ENCODE results near the gene ALG12.

DNA sequence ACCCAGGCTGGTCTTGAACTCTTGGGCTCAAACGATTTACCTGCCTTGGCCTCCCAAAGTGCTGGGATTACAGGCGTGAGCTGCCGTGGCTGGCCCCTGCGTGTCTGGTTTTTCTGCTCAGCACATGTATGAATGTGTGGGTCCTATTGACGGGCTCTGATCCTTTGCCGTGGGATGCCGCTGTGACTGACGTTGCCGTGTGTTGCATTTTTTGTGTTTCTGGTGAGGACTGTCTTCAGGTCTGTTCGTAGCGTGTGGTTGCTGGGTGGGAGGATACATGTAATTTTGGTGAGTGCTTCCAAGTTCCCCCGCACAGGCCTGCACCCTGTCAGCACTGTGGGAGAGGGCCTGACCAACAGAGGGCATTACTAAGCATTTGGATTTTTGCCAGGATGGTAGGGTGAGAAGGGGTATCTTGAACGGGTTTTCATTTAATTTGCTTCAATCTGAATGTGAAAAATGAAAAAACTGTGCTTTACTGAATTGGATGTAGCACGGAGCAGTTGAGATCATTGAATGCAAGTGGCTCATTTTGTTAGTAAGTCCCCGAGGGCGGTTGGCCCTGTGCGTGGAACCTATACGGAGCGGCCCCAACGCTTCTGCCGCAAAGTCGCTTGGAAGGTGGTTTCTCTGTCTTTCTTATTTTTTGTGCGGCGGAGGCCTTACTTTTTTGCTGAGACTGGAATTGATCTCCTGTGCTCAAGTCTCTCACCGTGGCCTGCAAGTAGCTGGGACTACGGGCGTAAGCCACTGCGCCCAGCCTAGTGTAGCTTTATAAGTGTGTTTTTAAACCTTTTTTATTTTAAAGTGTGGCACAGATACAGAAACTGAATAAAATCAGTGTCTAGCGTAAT, 56.4 kb downstream of the ALG12 start:
- TF ChIP-seq EZH2phosphoT487 (IDR thresholded peaks at IDR 0.05; ENCODE audit: insufficient read depth, low read depth), result no peak
- TF ChIP-seq EZH2 (IDR thresholded peaks at IDR 0.05; ENCODE audit: insufficient read depth, poor library complexity, severe bottlenecking), result no peak

Data from GM23248 (cell line).